GM18502 (cell line): ENCODE measurements around the gene PTPRK.

Experiments
- ATAC-seq: cut with Tn5 transposase; IDR thresholded peaks from one replicate; pipeline ENCODE4 v1.9.1; 2021; ENCODE audit warnings: mild to moderate bottlenecking; ENCODE audit not compliant: unreplicated experiment, poor library complexity

PTPRK gene

DNA sequence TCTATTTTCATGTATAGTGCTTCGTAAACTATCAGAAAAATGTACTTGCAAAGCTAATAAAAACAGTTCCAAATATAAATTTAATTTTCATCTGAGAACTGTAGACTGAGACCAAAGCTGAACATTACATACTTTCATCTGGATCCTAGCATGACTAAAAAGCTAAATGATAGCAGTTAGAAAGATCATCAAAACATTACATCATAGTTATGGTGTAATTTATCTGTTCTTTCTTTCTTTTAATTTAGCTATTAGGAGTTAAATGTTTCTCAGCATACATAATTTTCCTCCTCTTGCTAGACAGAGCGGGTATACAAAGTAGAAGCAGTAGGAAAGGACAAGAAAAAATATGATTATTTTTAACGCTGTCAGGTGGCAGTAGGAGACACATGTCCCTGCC lies 455.3 kb downstream of the PTPRK start:
- ATAC-seq: no peak

DNA sequence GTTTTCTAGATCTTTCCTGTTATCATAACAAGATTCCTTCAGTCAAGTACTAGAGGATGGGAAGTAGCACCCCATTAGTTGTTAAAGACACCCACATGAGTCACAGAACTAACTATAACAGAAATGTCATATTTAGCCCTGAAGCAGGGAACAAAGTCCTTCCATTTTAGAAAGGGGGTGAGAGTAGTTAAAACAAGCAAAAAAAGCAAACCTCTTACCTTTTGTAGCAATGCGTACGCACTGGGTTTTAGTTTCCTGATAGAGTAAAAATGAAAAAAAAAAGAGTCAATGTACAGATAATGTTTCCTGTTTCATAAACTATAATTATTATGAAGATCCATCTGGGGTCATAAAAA lies 455.9 kb downstream of the PTPRK start:
- no peak for ATAC-seq

DNA sequence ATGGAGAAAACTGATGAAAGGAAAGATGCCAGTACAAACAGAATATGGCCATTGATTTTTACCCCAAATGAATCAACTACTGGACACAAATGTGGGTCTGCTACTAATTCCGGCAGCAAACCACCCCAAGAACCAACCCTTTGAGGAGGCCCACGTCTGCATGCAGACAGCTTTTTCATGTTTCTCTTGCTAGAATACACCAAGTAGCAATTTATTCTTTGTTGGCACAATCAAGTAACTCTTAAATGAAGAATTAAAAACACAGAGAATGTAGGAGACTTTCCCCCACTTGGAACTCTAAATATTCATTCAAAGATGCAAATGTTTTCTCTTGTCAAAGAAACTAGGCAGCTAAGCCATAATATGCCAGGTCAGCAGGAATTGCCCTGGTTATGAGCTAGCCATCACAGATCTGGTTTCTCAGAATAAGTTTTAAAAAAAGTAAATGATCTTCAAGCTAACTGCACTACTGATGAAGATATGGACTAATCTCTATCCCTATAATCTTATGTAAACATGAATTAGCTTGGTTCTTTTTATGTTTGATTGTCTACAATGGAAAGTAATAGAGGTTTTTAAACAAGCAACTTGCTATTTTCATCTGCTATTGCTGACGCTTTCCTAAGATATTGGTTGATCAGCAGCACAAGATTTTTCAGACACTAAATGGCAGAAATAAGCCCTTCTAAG lies 456.4 kb downstream of the PTPRK start:
- no peak for ATAC-seq

DNA sequence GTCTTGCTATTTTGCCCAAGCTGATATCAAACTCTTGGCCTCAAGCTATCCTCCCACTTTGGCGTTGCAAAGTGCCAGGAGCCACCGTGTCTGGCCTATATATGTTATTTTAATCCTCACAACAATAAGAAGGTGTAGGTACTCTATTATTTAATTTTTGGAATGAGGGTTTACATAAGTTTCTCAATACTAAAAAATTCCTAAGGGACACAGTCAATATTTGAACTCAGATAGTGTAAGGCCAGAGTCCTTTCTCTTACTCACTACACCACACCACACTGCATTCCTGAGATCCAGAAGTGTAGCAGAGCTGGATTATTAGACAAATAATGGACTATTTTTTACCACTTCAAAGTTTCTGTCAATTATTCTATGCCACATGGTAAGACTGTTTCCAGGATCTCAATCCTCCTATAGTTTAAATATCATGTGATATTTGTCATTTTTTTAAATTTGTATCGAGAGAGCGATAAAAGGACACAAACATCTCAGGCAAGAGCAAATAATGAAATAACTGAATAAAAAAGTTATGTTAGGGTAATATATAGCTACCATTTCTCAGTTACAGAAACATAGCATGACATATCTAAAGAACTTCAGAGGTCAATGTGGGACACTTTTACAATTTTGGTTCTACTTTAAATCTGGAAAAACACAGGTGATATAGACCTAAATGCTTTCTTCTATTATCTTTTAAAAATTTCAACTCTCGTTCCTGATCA lies 457.4 kb downstream of the PTPRK start:
- ATAC-seq: no peak

DNA sequence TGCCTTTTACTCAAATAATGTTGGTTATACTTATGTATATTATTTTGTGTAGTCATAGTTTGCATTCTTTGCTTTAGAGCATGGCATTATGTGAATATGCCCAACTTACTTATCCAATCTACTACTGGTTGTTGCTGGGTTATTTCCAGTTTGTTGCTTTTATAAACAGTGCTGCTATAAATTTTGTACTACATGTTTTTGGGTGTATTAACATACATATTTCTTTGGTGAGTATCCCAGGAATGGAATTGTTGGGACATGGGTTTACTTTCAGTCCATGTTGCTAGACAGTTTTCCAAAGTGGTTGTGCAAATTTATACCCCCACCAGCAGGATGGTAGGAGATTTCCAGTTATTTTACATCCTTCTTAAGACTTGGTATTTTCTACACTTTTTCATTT lies 462.5 kb downstream of the PTPRK start:
- no peak for ATAC-seq

DNA sequence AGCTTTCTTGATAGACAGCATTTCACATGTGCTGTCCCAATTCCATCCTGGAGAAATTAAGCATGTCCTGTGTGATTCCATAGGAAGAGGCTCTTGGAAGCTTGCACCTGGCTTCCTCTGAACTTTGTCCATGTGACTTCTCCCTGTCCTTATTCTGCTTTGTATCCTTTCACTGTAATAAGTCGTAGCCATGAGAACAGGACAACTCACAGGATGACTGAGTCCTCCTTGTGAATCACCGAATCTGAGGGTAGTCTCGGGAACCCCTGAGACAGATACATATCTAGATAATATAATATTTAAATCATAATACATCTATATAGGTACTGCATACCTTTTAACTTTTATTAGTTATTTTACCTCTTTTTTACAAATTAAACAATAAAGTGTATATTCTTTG lies 462.9 kb downstream of the PTPRK start:
- no peak for ATAC-seq

DNA sequence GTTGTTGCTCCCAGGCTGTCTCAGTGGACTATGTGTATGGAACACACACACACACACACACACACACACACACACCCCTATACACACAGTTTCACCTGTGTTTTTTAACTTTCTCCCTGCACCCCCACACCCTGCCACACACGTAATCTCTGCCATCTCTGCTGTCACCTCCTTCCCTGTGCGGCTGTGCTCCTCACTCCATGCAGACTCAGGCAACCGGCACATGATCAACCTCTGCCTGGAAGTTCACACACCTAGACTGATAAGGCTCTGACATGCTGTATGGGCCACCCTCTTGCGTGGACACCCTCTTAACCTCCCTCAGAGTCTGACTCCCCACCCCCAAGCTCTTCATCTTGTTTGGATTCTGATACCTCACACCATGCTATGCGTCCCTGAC lies 467.3 kb downstream of the PTPRK start:
- ATAC-seq: no peak

DNA sequence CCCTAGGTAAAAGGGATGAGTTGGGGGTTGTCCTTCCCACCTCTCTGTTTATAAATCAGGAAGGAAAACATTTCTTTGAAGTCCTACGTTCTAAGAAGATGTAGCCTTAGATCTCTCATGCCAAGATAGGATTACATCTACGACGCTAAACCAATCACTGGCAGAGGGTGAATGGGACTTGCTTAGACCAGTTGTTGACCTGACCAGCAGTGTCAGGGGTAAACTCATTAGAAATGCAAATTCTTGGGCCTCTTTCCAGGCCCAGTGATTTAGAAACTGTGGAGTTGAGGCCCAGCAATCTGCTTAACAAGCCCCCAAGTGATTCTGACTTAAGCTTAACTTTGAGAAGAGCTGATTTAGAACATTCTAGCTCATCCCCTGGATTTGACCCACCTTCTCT lies 472.4 kb downstream of the PTPRK start:
- ATAC-seq: no peak

DNA sequence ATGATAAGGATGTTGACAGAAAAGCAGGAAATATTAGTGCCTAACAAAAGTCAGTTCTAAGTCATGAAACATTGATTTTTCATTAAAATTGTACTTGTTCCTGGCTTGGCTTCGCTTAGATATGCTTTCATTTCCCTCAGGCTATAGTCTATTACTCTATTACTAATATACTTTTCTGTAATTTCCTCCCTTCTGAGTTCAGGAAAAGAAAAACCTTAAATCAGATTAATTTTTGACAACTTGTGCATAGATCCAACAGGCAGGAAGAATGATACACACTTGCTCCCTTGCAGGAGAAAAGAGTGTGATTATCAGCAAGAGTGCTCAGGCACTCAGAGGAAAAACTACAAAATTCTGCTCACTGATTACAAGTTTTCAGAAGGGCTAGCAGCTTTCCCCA lies 474.4 kb downstream of the PTPRK start:
- no peak for ATAC-seq

DNA sequence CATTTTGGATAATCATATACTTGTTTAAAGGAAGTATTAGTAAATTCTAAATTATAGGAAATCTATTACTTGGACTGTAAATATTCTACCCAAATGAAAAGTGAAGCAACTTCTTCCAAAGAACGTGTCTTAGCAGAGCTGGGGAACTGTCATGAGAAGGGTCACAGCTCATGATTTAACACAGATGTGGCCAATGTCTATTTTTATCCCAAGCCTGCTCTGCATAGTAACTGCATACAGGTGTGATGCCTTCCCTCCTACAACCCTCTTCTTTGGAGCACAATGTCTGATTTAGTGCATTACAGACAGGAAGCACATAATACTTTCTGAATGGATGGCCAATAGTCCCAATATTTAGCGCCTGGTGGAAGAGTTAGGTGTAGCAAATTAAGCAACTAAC lies 480.9 kb downstream of the PTPRK start:
- ATAC-seq: no peak

DNA sequence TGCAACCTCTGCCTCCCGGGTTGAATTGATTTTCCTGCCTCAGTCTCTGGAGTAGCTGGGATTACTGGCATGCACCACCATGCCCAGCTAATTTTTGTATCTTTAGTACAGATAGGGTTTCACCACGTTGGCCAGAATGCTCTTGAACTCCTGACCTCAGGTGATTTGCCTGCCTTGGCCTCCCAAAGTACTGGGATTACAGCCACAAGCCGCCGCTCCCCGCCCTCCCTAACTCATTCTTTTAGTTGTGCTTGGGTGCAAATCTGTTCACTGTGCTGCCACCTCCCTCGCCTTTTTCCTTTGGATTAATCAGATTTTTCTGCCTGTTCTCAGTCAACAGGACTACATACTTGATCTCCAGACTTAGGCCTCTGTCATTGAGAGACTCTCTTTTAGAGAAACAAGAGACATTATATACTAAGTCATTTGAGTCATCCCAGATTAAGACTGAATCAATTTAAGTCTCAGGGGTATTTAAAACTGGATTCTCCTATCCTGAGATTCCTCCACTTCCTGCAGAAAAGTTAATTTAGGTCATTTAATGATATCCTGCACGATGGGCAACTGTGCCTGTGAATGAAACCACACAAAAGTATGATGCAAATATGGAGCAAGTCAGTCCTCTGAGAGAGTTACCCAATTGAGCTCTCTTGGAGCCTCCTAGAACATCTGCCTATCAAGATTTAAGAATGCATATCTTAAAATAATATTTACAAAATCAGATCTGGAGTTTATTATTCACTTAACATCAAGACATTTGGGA lies 483.4 kb downstream of the PTPRK start:
- ATAC-seq: no peak

DNA sequence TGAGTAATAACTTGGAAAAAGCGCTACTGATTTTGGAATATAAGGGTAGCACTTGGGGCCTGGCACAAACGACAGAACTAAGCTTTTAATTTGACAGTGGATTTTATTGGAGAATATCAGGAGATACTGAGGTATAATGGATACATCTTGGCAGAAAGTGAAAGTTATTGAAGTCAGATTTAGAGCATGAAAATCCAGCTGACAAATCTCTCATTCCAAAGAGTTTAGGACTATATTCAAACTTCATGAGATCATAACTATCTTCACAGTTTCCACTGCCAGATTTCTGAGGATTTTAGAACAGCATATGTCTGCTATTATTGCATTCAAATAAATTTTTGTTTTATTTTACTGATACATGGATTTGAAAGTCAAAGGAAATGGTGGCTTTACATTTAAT lies 487.2 kb downstream of the PTPRK start:
- ATAC-seq: no peak

DNA sequence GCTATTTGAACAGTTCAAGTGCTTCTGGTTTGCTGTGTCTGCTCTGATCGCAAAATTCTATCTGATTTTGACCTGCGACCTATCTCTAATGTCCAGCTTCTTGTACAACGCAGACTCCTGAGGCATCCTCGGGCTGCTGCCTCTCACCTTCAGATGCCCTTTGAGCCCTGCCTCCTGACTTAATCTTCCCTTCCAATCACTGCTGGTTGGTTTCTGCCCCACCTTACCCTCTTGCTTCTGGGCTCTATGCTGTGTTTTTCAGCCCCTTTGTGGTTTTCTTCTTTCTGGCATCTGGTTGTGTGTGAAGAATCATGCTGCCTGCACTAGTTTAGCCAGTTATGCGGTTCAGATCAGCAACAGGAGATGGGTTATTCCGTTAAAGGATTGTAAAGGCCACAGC lies 488.4 kb downstream of the PTPRK start:
- no peak for ATAC-seq

DNA sequence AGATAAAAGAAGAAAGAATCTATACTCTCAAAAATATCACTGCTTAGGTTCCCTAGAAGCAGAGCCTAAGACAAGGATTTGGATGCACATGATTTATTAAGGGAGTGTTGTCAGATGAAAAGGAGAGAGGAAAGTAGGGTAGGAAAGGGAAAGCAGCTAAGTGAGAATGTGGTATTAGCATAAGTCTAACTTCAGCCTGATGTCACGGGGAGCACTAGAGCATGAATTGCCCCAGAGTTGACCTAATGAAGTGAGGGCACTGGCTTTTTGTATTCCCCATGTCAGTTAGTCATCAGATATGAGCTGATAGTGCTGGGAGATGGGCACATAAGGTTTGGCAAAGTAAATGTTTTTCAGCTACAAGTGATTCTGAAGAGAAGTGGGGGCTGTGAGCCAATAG lies 490.6 kb downstream of the PTPRK start:
- ATAC-seq: no peak

DNA sequence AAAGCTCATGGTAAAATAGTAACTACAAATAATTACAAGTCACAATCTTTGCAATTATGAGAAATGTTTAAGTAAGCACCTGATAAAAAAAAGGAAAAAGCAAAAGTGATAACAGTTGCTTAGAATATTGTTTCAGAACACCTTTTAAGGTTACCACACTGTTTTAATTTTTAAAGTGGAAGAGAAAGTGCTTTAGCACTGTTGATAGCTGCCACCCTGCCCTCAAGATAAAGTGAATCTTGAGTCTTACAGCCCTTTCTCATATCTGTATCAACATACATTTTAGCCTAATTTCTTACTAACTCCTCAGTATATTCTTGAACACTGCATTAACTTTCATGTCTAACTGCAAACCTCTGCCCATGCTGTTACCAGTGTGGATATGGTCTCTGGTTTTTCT lies 492.2 kb downstream of the PTPRK start:
- no peak for ATAC-seq

DNA sequence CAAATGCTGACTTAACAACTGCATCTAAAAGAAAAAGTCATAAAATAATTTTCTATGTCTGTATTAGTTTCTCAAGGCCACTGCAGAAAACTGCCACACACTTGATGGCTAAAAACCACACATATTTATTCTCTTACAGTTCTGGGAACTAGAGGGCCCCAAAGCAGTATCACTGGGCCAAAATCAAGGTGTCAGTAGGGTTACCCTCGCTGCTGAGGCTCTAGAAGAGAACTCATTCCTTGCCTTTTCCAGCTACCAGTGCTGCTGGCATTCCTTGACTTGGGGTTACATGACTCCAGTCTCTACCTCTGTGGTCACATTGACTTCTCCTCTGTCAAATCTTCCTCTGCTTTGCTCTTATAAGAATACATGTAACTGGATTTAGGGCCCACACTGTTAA lies 494.9 kb downstream of the PTPRK start:
- ATAC-seq: no peak

DNA sequence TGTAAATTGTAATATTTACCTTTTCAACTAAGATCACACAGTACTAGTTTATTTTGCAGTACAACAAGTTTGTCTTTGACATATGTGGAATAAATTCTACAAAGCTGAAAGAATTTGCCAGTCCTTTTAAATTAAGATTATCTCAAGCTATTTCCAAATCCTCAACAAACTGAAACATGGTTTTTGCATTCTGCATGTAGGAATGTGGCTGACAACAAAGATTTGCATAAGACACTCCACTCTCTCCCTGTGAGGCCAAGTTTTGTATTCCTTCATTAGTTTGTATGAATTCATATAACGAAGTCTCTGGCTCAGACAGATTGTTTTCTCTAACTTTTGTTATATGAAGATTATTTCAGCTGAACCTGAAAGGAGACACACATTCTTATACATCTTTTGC lies 495.4 kb downstream of the PTPRK start:
- no peak for ATAC-seq

DNA sequence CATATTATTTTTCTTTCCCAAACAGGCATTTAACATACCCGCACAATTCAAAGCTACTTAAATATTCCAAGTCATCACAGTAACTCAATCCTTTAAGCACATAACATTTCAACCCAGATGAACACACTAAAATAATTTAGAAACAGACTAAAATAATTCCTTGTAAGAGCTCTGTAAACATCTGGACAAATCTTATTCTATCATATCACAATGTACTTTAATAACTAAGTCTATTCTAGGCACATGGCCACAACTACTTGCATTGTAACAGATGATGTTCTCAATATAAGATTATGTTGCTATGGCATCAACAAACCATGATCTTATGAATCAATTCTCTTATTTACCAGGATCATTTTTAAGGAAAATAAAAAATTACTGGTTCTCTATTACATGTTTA lies 496.4 kb downstream of the PTPRK start:
- no peak for ATAC-seq

DNA sequence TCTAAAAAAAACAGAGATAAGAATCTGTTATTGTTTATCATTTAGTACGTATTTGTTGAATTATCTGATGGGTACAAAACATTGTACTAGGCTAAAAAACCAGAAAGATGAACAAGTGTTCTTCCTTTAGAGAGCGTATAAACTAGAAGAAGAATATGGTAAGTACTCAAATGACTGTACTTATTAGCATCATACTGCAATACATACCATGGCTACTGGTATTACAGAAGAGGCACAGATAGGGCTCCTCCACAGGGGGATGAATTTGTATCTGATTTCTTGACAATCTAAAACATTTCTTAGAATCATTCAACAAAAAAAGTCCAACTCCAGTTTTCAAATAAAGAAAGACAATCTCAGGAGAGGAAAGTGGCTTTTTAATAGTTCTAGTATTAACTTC lies 501.6 kb downstream of the PTPRK start:
- no peak for ATAC-seq

DNA sequence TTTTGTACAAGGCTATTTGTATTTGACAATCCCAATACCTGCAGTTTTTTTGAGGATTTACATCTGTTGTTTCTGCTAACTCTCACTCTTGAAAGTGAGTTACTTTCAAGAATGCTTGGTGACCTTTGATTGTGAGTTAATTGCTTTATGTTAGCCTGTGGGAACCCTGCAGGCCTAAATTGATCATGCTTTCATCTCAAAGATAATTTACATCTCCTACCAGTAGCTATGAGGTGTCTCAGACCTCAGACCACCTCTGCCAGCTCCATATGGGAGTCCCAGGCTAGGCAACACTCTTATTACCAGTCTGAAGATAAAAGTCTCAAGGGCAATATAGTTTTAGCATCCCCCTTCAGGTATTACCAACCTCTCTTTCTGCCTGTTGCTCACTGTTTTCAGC lies 503.1 kb downstream of the PTPRK start:
- ATAC-seq: no peak

DNA sequence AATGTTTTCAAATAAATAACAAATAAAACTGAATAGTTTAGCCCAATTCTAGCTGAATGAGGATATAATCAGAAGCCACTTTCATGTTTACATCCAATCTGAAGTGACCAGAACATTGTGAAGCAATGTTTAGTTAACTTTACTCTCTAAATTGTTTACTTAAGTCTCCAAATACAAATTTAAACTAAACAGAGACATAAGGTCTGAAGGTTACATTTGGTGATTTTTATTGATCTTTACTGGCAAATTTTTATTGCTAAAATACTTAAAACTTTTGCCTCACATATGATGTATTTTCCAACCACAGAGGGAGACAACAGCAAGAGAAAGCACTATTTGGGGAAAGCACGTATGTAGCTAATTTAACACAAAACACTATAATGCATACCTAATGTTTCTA lies 512.7 kb downstream of the PTPRK start:
- no peak for ATAC-seq

DNA sequence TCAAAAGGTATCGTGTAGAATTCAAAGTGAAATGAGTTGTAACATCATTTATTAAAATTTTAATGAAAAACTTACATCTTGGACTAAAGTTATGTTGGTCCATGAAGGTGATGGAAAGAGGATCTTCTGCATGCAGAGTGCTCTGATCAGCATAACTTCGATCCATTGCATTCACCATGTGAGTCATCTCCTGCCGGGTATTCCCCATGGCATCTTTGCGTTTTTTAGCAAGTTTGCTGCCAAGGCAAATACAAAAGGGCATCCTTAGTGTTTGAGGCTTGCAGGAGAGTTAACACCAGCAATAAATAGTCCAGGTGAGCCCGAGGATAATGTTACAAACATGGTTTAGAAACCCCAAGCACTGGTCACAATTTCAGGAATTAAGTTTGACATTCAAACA lies 515.4 kb downstream of the PTPRK start:
- ATAC-seq: no peak
